NCI-H1048 (cell line): ENCODE data around the gene PHACTR1.

Experiments used
- DNase-seq: peaks from one replicate; lab custom pipeline; 2025; lab: John Stamatoyannopoulos, UW

The PHACTR1 gene

DNA sequence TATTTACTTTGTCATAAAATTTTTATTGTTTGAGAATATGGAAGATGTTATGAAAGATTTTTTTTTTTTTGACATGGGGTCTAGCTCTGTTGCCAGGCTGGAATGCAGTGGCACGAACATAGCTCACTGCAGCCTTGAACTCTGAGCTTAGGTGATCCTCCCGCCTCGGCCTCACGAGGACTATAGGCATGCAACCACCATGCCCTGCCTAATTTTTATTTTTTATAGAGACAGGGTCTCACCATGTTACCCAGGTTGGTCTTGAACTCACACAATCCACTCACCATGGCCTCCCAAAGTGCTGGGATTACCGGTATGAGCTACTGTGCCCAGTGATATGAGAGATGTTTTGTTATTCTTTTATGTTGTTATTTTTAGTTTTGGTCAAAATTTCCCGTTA is 316.0 kb downstream of the PHACTR1 start:
- no peak for DNase-seq

DNA sequence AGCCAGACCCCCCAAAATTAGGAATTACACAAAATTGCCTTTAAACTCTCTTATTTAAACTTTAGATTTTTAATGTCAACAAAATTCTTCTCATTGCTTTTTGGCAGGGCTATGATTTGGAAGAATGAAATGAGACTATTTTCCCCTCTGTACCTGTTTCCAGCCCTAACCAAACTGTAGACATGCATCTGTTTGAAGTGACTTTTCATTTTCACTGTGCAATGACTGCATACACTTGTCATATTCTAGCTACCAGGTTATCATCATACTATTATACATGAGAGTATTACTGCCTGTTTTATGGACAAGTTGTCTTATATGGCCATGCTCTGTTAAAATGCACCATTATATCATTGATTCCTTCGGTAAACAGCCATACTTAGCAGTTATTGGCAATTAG is 316.6 kb downstream of the PHACTR1 start:
- DNase-seq = no peak

DNA sequence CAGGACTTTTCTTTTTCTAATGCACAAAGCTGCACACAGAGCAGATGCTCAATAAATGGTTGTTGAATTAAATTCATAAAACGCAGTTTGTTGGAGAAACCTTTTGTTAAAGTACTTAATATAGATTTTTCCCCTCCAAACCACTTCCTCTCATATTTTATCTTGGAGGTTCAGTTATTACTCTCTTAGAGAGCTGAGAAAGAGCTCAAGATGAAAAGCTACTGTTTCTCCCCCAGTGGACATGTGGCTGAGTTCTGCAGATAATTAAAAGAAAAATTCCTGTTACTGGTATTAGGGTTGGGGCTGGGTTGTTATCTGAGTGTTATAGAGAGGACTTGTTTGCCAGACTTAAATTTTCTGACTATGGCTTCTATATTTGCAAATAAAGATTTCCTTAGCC is 317.7 kb downstream of the PHACTR1 start:
- no peak for DNase-seq

DNA sequence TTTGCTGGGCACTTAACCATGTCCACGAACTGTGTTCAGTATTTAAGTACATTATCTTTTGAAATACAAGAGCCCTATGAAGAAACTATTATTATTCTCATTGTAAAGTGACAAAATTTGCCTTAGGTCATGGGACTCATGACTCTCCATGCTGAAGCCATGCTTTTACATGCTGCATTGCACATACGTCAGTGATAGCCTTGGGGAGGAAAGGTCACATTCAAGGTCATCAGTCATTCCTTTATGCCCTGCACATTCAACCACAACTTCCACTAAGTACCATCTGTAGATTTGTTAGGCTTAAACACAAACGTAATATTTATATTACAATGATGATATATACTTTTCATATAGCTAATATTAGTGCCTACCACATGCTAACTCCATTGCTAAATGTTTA is 319.0 kb downstream of the PHACTR1 start:
- DNase-seq = no peak

DNA sequence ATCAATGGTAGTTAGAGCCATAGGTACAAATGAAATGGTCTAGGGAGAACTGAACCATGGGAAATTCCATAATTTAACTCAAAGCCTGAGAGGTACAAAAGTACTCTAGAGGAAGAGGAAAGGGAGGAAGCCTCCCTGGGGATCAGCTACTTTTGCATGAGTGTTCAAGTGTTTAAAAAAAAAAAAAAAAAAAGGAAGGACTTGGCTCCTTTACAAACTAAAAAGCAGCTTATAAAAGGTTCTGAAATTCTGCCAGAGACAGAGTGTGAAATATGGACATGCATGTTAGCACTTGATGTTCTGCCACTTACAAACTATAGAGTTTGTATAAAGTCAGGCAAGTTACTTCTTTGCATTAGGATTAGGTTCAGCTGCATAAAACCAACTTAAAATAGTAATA is 321.7 kb downstream of the PHACTR1 start:
- no peak for DNase-seq

DNA sequence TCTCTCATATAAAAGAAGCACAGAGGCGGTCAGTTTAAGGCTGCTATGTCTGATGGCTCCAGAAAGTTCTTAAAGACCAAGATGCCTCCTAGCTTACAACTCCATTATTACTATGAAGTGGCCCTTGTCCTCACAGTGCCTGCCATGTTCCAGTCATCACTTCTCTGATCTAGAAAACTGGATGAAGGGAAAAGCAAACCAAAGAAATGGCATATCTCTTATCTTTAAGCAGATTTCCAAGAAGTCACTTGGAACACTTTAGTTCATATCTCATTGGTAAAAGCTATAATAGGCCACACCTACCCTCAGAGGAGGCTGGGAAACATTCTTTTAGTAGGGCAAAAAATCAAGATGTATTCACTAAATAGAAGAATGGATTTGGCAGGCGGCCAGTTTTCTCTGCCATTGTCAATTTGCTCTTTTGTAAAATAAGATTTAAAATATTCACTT is 322.2 kb downstream of the PHACTR1 start:
- no peak for DNase-seq

DNA sequence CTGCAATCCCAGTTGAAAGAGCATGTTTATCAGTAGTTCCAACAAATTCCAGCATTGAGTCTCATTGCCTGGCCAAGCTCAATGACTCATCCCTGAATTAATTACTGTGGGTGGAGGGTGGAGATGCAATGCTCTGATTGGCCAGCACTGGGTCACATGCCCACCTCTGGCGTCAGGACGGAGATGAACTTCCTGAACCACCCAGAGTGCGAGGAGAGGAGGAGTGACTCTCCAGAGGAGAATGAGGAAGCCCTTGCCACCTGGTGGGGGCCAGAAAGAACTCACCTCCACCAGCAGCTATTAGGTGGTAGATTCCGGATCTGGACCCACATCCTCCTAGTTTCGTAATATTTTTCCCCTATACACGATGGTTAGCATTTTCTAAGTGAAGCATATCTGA is 327.8 kb downstream of the PHACTR1 start:
- no peak for DNase-seq

DNA sequence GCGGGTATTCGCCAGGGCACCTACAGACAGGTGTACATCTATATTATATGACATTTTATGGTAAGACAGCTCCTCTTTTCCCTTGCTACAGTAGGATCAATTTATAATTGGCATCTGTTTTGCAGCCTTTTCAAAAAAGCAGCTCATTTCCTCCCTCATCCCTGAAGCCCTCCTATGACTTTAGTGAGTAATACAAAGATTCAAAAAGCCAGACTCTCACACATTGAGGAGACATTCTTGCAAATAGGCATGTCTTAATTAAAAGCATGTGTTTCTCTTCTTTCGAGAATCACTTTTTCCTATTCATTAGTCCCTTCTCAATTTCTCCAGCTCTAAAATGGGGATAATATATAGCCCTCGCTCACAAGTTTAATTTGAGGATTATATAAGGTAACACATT is 328.3 kb downstream of the PHACTR1 start:
- no peak for DNase-seq

DNA sequence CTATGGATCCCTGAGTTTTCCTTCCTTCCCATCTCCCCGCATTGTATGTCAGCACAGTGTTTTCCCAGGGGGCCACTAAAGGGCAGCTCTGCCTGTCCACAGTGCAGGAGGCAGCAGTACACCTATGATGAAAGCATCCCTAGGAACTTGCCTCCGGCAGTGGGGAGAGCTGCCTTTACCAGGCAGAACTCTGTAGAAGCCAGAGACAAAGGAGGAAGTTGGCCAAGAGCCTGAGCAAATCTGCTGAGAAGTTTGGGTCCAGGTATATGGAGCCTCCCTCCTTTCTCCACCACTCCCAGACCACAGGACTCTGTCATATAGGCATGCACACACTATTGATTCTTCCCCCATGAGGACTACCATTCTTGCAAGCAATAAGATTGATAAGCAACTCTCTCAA is 329.1 kb downstream of the PHACTR1 start:
- no peak for DNase-seq

DNA sequence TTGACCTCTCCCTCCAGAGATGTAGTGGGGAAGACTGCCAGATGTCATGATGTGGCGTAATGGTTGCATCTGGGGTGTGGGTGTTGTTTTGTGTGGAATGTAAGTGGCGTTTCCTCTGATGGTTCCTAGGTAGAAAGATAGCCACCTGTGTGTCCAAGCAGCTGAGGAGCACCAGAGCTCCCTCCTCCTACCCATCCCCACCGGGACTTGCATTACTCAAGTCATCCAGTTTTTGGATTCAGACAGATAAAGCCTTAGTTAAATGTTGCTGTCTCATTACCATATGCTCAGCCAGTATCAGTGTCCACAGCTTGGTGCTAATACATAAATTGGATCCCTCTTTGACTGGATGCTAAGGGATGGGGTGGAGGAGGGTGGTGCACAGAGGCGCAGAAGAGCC is 329.5 kb downstream of the PHACTR1 start:
- no peak for DNase-seq

DNA sequence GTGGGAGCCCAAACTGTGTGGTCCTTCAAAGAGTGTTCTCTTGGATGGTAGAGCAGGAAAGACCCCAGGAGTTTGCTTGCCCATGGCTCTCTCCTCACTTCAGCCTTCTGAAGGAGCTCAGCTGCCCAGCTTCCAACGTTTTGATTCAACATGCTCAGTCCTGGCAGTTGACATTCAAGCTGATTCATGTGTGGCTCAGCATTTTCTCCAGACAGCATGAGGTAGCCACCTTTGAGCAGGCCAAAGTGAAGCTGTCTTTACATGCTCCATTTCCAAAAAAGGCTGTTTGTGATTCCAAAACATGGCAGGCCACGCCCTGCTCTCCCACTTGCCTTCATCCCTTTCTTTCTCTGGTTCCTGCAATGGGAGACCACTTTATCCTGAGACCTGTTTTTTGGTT is 331.5 kb downstream of the PHACTR1 start:
- DNase-seq = no peak

DNA sequence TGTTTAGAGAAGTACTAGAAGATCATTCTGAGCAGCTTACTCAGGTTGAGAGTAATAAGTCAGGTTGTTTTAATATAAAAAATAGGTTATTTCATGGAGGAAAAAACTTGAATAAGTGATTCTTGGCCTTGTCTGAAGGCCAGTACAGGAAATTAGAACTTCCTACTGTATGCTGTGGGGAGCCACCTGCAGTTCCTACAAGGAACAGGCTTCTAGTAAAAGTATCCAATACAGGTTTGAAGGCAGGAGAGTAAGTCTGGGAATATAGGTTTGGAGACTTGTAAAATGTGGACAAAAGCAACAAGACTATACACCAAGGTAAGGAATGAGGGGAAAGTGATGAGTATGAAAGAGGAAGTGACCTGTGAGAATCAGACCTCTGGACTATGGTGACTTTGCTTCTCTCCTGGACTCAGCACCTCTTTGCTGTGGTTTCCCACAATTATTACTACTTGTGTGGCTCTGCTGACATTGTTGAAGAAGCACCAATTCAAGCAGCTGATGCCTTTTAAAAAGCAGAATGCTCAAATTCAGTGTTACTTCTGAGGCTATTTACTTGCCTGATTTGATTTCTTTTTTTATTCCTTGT is 333.2 kb downstream of the PHACTR1 start:
- no peak for DNase-seq

DNA sequence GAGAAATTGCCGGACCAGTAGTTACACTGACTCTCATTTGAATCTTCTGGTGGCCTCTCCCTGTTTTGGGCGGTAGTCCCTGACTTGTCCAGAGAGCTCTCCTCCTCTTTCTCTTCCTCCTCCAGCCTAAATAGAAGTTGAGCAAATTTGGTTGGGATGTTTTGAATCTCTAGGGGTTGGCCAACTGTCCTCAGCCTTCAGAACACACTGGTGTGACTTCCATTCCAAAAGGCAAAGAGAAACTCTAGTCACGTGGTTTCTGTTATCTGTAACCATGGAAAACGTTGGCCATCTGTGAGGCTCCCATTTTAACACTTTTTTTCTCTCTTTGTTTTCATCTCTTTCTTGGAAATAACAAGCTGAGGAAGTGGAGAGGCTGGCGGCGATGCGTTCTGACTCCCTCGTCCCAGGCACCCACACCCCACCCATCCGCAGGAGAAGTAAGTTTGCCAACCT is 336.5 kb downstream of the PHACTR1 start:
- no peak for DNase-seq

DNA sequence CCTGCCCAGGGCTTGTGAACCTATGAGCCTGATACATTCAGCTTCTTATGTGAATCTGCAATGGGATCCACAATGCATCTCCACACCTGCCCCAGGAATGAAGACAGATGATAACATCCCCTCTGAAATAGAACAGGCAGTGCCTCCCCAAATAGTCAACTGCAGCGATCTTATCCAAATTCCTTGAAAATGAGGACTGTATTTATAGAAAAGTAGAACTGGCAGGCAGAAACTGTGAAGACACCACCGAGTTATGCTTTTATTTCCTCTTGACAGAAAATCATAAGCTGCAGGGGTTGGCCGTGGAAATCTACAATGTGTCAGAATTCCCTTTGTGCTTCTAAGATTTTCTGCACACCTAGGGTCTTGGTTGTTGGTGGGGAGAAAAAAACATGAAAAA is 341.5 kb downstream of the PHACTR1 start:
- DNase-seq = no peak

DNA sequence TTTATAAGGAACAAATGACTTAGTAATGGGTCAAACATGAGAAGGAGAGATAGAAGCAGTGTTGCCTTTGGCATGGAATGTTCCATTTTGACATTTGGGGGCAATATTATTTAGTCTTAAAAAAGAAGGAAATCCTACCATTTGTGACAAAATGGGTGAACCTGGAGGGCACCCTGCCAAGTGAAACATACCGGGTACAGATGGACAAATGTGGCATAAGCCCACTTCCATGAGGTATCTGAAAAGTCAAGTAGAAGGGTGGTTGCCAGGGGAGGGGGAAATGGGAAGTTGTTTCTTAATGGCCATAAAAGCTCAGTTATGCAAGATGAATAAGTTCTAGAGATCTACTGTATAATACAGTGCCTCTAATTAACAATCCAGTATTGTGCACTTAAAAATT is 342.5 kb downstream of the PHACTR1 start:
- DNase-seq = no peak

DNA sequence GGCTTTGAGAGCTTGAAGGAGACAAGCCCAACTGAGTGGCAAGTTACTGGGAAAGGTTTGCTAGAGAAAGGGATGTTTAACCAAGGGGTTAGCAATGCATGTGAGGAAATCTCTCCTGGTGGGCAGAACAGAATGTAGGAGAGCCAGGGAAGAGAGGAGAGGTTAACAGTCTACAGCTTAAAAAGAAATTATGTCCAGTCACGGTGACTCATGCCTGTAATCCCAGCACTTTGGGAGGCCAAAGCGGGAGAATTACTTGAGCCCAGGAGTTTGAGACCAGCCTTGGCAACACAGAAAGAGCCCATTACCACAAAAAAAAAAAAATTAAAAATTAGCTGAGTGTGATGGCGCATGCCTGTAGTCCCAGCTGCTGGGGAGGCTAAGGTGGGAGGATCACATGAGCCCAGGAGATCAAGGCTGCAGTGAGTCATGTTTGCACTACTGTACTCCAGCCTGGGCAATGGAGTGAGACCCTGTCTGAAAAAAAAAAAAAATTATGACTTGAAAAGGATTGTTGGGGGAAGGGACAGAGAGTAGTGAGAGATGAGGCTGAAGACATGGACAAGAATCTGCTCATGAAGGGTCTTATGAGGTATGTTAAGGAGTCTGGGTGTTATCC is 346.8 kb downstream of the PHACTR1 start:
- DNase-seq = no peak

DNA sequence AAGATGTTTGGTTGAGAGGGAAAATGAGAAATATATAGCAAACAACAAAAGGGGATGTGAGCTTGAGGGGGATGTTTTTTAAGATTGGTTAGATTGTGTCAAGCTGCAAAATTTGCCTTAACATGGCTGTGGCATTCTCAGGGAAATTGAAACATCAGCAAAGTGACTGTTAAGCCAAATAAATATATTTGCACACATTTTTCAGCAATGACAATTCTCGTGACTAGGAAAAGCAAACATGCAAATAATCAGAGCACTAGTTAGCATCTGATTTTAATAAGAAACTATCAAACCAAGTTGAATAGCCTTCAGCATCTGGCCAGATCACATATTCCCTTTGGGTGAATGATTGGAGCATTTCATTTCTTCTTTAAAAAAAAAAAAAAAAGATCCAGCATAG is 349.0 kb downstream of the PHACTR1 start:
- peak; percentile 75 for DNase-seq

DNA sequence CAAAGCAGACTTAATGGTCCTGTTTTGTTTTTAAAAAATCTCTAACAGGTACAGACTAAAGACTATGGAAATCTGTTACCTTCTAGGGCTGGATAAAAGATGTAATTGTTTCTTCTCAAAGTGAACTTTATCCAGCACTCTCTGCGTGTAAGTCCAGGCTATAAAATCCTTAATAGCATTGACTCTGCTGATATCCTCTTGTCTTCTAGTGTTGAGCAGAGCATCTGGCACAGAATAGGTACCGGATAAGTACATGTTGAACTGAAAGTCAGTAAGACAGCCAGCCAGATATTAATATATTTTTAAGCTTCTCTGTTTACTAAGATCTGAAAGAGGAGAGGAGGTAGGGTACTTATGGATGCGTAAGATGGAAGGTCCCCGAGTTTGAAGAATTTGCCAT is 349.5 kb downstream of the PHACTR1 start:
- DNase-seq = no peak

DNA sequence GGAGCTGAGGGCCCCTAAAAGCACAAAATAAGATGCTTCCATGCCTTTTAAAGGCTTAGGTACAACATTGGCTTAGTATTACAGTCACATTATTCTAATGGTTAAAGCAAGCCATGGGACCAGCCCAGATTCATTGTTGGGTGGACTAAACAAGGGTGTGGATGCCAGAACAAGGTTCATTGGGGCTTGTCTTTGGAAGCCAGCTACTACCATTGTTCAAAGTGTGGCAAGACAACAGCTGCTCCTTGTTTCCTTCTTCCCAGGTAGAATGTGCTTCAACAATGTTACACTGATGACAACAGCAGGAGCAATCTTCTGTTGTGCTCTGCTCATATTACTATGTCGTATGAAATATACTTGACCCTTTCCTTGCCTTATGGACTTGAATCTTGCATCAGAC is 350.3 kb downstream of the PHACTR1 start:
- DNase-seq = no peak

DNA sequence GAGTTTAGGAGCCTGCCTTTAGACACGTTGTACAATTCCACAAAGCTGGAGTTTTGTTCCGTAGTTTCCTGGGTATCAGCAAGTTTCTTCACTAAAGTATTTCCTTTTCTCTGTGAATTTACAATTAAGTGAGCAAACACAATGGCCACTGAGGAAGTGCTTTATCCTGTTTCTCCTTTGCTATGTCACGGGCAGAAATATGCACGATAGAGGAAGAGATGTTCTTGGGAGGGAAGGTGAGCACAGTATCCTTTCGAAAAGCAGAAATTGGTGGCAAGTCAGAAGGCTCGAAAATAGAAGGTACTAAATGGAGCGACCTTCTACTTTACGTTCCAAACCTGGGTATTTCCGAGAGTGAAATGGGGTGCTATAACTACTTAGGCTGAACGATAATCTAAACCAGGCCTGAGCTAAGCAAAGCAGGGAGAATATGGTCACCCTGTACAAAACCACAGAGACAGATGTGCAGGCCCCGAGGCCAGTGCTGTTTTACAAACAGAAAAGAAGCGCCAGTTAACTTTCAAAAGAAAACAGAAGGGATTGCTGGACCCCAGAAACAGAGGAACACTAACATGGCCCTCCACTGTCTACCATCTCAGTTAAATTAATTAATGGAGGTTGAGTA is 352.1 kb downstream of the PHACTR1 start:
- DNase-seq = no peak

DNA sequence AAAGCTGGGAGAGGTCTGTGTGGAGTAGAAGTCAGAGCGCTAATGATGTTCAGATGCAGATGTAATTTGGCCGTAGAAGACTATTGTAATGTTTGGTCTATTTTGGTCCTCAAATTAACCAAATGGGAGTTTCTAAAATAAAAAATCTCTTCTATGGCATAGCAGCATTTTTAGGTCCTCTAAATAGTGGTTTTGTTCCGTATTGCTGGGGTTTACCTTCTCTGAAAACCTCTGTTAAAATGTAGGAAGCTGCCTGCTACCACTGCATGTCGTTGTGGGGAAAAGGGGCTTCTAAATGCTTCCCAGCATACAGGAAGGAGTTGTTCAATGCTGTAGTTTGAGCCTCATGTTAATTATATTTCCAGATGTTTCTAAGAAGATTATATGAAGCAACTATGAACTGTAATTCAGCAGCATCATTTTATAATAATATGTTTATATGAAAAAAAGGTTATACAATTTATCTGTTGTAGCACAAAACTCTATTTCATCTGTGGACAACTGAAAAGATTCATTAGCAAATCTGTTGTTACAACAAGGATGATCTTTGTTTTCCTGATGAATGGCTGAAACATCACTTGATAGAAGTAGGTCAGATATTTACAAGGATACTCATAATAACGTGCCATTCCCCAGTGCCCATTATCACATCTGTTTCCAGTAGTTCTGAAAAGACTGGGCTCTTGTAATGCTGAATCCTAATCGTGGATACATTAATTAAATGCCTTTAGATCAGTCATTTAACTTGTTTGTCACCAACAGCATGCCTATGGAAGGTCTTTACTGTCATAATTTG is 355.2 kb downstream of the PHACTR1 start:
- DNase-seq = no peak

DNA sequence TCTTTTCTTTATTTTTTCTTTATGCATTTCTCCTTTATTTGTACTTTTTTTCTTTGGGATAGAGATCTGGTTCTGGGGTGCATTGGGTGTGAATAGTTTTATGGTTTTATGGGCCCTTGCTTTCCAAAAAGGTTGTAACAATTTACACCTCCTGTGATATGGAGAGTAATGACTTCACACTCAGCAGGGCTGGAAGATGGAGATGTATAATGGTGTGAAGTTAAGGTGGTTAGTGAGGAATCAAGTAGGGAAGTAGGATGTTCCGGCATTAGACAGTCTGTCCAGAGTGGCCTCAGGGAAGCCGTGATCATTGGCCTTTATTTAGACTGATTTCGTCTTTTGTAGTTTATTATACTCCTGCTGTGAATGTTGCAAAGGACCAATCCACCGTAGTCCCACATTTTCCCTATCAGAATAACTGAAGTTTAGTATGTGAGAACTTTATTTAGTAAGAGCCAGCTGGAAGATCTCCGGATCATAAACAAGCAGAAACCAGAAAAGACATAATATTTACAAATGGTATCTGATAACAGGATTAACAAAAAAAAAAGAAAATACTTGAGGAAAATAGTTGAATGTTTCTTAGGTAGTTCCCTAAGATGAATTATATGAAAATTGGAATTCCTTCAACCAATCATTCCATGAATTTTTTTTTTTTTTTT is 356.2 kb downstream of the PHACTR1 start:
- no peak for DNase-seq
